ENCODE data around the gene TICRR. TPM values are rescaled to one million over a fixed set of nuclear protein-coding genes. Genes with fewer than 3 reads are reported as not detected.

The TICRR gene
- total and polyA plus RNA-seq, 2 of the 13 experiments (the other 11 are each of a cell fraction or from before 2014, with no cell fraction given): 4.1 to 14.3 TPM

- TF ChIP-seq, protein P1, sequence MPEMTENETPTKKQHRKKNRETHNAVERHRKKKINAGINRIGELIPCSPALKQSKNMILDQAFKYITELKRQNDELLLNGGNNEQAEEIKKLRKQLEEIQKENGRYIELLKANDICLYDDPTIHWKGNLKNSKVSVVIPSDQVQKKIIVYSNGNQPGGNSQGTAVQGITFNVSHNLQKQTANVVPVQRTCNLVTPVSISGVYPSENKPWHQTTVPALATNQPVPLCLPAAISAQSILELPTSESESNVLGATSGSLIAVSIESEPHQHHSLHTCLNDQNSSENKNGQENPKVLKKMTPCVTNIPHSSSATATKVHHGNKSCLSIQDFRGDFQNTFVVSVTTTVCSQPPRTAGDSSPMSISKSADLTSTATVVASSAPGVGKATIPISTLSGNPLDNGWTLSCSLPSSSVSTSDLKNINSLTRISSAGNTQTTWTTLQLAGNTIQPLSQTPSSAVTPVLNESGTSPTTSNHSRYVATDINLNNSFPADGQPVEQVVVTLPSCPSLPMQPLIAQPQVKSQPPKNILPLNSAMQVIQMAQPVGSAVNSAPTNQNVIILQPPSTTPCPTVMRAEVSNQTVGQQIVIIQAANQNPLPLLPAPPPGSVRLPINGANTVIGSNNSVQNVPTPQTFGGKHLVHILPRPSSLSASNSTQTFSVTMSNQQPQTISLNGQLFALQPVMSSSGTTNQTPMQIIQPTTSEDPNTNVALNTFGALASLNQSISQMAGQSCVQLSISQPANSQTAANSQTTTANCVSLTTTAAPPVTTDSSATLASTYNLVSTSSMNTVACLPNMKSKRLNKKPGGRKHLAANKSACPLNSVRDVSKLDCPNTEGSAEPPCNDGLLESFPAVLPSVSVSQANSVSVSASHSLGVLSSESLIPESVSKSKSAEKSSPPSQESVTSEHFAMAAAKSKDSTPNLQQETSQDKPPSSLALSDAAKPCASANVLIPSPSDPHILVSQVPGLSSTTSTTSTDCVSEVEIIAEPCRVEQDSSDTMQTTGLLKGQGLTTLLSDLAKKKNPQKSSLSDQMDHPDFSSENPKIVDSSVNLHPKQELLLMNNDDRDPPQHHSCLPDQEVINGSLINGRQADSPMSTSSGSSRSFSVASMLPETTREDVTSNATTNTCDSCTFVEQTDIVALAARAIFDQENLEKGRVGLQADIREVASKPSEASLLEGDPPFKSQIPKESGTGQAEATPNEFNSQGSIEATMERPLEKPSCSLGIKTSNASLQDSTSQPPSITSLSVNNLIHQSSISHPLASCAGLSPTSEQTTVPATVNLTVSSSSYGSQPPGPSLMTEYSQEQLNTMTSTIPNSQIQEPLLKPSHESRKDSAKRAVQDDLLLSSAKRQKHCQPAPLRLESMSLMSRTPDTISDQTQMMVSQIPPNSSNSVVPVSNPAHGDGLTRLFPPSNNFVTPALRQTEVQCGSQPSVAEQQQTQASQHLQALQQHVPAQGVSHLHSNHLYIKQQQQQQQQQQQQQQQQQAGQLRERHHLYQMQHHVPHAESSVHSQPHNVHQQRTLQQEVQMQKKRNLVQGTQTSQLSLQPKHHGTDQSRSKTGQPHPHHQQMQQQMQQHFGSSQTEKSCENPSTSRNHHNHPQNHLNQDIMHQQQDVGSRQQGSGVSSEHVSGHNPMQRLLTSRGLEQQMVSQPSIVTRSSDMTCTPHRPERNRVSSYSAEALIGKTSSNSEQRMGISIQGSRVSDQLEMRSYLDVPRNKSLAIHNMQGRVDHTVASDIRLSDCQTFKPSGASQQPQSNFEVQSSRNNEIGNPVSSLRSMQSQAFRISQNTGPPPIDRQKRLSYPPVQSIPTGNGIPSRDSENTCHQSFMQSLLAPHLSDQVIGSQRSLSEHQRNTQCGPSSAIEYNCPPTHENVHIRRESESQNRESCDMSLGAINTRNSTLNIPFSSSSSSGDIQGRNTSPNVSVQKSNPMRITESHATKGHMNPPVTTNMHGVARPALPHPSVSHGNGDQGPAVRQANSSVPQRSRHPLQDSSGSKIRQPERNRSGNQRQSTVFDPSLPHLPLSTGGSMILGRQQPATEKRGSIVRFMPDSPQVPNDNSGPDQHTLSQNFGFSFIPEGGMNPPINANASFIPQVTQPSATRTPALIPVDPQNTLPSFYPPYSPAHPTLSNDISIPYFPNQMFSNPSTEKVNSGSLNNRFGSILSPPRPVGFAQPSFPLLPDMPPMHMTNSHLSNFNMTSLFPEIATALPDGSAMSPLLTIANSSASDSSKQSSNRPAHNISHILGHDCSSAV (CRISPR knock-in tag; IDR thresholded peaks at IDR 0.05; ENCODE audit: borderline replicate concordance): no peak
- TF ChIP-seq TRIM24 (CRISPR knock-in tag; IDR thresholded peaks at IDR 0.05) (no peak), ZNF777 (CRISPR knock-in tag; IDR thresholded peaks at IDR 0.05) (peak; percentile 16; the same call in 1 of the 2 replicates), ZBTB46 (CRISPR knock-in tag; IDR thresholded peaks at IDR 0.05; ENCODE audit: borderline replicate concordance) (no peak), ZNF644 (CRISPR knock-in tag; IDR thresholded peaks at IDR 0.05; ENCODE audit: low read depth) (no peak), PAF1 (CRISPR knock-in tag; IDR thresholded peaks at IDR 0.05) (no peak), RFX1 (IDR thresholded peaks at IDR 0.05) (no peak), ZNF143 (CRISPR knock-in tag; IDR thresholded peaks at IDR 0.05) (no peak), ZFAT (CRISPR knock-in tag; conservative IDR thresholded peaks at IDR 0.05) (no peak), SIX1 (CRISPR knock-in tag; IDR thresholded peaks at IDR 0.05; ENCODE audit: borderline replicate concordance) (no peak), PHF5A (CRISPR knock-in tag; IDR thresholded peaks at IDR 0.05; ENCODE audit: low read depth, unreplicated experiment) (no peak), XBP1 (CRISPR knock-in tag; IDR thresholded peaks at IDR 0.05) (no peak), CEBPG (CRISPR knock-in tag; IDR thresholded peaks at IDR 0.05) (no peak; the same call in 1 of the 2 replicates), SMAD3 (CRISPR knock-in tag; IDR thresholded peaks at IDR 0.05) (no peak), ZNF562 (CRISPR knock-in tag; IDR thresholded peaks at IDR 0.05; ENCODE audit: borderline replicate concordance) (no peak), POGZ (CRISPR knock-in tag; IDR thresholded peaks at IDR 0.05) (no peak), GPN1 (CRISPR knock-in tag; IDR thresholded peaks at IDR 0.05; ENCODE audit: borderline replicate concordance) (no peak), ZNF816 (CRISPR knock-in tag; IDR thresholded peaks at IDR 0.05; ENCODE audit: borderline replicate concordance) (no peak), ZNF713 (CRISPR knock-in tag; IDR thresholded peaks at IDR 0.05) (no peak), NFIB (CRISPR knock-in tag; IDR thresholded peaks at IDR 0.05; ENCODE audit: borderline replicate concordance) (no peak)
- TF ChIP-seq, protein P2, sequence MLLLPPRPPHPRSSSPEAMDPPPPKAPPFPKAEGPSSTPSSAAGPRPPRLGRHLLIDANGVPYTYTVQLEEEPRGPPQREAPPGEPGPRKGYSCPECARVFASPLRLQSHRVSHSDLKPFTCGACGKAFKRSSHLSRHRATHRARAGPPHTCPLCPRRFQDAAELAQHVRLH (CRISPR knock-in tag; IDR thresholded peaks at IDR 0.05; ENCODE audit: borderline replicate concordance, low read depth): no peak
- TF ChIP-seq, protein P3, sequence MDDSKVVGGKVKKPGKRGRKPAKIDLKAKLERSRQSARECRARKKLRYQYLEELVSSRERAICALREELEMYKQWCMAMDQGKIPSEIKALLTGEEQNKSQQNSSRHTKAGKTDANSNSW (CRISPR knock-in tag; IDR thresholded peaks at IDR 0.05; ENCODE audit: borderline replicate concordance): no peak
Measured at GRCh38 chr15:89575656-89576416, 567 bp downstream of the TICRR start (continued).
